ENCODE data around the gene SH3RF3.

The SH3RF3 gene

DNA sequence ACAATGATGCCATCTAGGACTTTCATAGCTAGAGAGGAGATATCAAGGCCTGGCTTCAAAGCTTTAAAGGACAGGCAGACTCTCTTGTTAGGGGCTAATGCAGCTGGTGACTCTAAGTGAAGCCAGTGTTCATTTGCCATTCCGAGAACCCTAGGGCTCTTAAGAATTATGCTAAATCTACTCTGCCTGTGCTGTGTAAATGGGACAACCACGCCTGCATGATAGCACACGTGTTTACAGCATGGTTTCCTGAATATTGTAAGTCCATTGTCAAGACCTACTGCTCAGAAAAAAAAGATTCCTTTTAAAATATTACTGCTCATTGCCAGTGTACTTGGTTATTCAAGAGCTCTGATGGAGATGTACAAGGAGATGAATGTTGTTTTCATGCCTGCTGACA, 296.4 kb downstream of the SH3RF3 start:
- TF ChIP-seq POLR2AphosphoS5 (IDR thresholded peaks at IDR 0.05; ENCODE audit: low read depth, low read length) (no peak), SIN3A (IDR thresholded peaks at IDR 0.05; ENCODE audit: borderline replicate concordance, insufficient read depth, low read length) (no peak), TAF1 (IDR thresholded peaks at IDR 0.05; ENCODE audit: borderline replicate concordance, insufficient read depth, low read length) (no peak), FOXP2 (optimal IDR thresholded peaks at IDR 0.05; ENCODE audit: borderline replicate concordance, extremely low read depth, extremely low read length, insufficient read depth) (no peak)
- TF ChIP-seq, protein P1, sequence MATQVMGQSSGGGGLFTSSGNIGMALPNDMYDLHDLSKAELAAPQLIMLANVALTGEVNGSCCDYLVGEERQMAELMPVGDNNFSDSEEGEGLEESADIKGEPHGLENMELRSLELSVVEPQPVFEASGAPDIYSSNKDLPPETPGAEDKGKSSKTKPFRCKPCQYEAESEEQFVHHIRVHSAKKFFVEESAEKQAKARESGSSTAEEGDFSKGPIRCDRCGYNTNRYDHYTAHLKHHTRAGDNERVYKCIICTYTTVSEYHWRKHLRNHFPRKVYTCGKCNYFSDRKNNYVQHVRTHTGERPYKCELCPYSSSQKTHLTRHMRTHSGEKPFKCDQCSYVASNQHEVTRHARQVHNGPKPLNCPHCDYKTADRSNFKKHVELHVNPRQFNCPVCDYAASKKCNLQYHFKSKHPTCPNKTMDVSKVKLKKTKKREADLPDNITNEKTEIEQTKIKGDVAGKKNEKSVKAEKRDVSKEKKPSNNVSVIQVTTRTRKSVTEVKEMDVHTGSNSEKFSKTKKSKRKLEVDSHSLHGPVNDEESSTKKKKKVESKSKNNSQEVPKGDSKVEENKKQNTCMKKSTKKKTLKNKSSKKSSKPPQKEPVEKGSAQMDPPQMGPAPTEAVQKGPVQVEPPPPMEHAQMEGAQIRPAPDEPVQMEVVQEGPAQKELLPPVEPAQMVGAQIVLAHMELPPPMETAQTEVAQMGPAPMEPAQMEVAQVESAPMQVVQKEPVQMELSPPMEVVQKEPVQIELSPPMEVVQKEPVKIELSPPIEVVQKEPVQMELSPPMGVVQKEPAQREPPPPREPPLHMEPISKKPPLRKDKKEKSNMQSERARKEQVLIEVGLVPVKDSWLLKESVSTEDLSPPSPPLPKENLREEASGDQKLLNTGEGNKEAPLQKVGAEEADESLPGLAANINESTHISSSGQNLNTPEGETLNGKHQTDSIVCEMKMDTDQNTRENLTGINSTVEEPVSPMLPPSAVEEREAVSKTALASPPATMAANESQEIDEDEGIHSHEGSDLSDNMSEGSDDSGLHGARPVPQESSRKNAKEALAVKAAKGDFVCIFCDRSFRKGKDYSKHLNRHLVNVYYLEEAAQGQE (IDR thresholded peaks at IDR 0.05; ENCODE audit: insufficient read depth in 1 of 2, low read depth in 2 of 2, low read length in 2 of 2), result no peak

DNA sequence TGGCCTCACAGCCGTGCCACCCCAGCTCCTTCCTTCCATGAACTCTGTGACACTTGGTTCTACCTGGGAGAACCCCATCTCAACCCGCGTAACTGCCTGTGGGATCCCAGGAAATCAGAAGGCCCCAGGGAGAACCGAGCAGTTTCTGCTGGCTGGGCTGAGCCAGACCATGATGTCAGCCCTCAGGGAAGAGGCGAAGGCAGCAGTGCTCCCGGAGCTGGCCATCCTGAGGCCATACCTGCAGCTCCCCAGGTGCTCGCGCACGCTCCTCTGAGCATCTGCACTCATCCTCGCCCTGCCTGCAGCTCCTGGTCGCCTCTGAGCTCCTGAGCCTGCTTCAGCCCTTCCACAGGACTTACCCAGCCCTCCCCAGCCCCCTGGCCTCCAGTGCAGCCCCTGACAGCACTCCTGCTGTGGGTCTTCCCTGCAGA, 298.7 kb downstream of the SH3RF3 start:
- TF ChIP-seq SIN3A (IDR thresholded peaks at IDR 0.05; ENCODE audit: borderline replicate concordance, insufficient read depth, low read length) (no peak), POLR2AphosphoS5 (IDR thresholded peaks at IDR 0.05; ENCODE audit: low read depth, low read length) (no peak), TAF1 (IDR thresholded peaks at IDR 0.05; ENCODE audit: borderline replicate concordance, insufficient read depth, low read length) (no peak), FOXP2 (optimal IDR thresholded peaks at IDR 0.05; ENCODE audit: borderline replicate concordance, extremely low read depth, extremely low read length, insufficient read depth) (no peak)
- TF ChIP-seq, protein P1 (IDR thresholded peaks at IDR 0.05; ENCODE audit: insufficient read depth in 1 of 2, low read depth in 2 of 2, low read length in 2 of 2), result no peak

DNA sequence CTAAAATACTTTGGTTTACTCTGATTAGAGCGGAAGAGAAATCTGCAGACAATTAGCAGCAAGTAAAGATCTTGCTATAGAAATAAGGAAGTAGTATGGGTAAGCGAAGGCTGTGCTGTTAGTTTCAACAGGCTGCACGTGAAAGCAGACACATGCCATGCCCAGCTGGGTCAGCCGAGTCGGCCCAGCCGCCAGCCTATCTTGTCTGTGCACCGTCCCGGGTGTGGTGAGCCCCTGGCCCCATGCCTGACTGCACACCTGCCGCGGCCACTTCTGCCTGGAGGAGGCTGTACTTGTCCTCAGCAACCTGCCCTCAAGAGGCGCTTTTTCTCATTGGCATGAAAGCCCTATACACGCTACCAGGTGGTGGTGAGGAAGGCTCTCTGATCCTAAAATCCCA, 299.3 kb downstream of the SH3RF3 start:
- TF ChIP-seq POLR2AphosphoS5 (IDR thresholded peaks at IDR 0.05; ENCODE audit: low read depth, low read length) (no peak), FOXP2 (optimal IDR thresholded peaks at IDR 0.05; ENCODE audit: borderline replicate concordance, extremely low read depth, extremely low read length, insufficient read depth) (no peak)

DNA sequence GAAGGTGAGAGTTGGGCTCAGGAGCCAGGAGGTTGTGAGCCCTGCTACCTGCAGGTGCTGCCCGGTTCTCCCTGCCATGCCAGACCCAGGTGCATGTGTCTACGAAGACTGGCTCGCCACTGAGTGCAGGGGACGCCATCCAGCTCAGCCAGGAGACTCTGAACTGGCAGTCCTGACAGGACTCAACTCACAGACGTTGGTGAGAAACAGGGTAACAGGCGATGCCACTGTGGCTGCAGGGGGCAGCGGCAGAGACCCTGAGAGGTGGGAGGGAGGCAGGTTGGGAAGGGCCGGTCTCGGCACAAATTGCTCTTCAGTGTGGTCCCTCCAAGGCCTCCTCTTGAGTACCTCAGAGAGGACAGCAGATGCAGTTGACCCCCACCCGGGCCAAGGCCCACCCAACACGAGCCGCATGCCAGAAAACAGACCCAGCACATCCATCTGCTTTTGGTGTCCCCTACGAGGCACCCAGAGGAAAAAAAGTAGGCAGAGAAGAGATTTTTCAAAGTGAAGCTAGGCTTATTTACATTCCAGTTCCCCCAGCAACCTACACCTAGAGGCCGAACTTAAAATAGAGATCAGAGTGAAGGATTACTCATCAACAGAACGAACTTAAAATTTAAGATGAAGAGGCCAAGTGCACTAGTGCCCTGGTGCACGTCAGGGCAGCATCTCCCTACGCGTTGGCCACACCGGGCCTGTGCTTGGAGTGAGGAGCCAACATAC, 300.0 kb downstream of the SH3RF3 start:
- no peak for TF ChIP-seq SIN3A (IDR thresholded peaks at IDR 0.05; ENCODE audit: borderline replicate concordance, insufficient read depth, low read length)
- TF ChIP-seq POLR2AphosphoS5 (IDR thresholded peaks at IDR 0.05; ENCODE audit: low read depth, low read length), result no peak
- TF ChIP-seq TAF1 (IDR thresholded peaks at IDR 0.05; ENCODE audit: borderline replicate concordance, insufficient read depth, low read length), result no peak
- no peak for TF ChIP-seq FOXP2 (optimal IDR thresholded peaks at IDR 0.05; ENCODE audit: borderline replicate concordance, extremely low read depth, extremely low read length, insufficient read depth)
- TF ChIP-seq, protein P1 (IDR thresholded peaks at IDR 0.05; ENCODE audit: insufficient read depth in 1 of 2, low read depth in 2 of 2, low read length in 2 of 2), result no peak

DNA sequence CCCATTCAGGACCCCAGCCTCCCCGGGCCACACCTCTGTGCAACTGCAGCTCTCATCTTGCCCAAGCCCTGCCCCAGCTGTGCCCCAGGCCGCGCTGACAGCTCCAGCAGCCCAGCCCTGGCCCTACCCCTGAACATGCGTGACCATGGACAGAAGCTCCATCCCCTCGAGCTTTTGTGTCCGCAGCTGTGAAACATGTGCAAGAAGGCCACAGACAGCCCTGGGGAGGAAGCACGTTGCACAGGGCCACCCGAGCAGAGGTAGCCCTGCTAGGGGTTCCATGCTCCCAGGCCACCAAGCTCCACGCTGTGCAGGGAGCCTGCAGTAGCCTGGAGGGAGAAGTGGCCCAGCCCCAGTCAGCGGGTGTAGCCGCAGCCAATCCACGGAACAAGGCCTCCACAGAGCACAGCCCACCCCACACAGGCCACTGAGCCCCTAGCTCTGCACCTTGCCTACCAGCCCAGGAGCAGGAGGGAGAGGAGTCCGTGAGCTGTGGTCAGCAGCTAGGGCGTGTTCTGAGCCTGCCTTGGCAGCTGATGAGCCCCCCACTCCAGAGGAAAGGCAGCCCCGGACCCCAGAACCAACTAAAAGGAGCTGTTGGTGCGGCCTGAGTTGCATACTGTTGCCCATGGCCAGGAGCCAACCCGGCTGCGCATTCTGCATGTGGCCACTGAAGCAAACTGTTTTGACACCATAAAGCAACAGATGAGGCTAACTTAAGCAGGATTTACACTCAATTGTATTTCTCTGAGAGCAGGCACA, 300.7 kb downstream of the SH3RF3 start:
- TF ChIP-seq POLR2AphosphoS5 (IDR thresholded peaks at IDR 0.05; ENCODE audit: low read depth, low read length), result no peak
- TF ChIP-seq, protein P1 (IDR thresholded peaks at IDR 0.05; ENCODE audit: insufficient read depth in 1 of 2, low read depth in 2 of 2, low read length in 2 of 2), result no peak
- TF ChIP-seq SIN3A (IDR thresholded peaks at IDR 0.05; ENCODE audit: borderline replicate concordance, insufficient read depth, low read length), result no peak
- no peak for TF ChIP-seq FOXP2 (optimal IDR thresholded peaks at IDR 0.05; ENCODE audit: borderline replicate concordance, extremely low read depth, extremely low read length, insufficient read depth)
- no peak for TF ChIP-seq TAF1 (IDR thresholded peaks at IDR 0.05; ENCODE audit: borderline replicate concordance, insufficient read depth, low read length)
